CD4-positive, alpha-beta T cell treated with Interleukin-6 at 100 ng/mL for 8 hours (primary cell): ENCODE measurements around the gene ZNG1B.
"Not testable (repeated sequence)": the region's sequence is repeated elsewhere in the genome, so short reads cannot be mapped to it uniquely, and the experiment has no call there.

Experiments used
- DNase-seq: peaks from one replicate; pipeline ENCODE4 v3.0.0-alpha.2; 2020; ENCODE audit warnings: mixed read lengths, low spot score

The ZNG1B gene

GRCh38 chr2:113503094-113504042 lies 65.9 kb downstream of the ZNG1B start:
- peak; percentile 8 for DNase-seq

GRCh38 chr2:113504081-113504480 lies 66.6 kb downstream of the ZNG1B start:
- DNase-seq, result not testable (repeated sequence)

- DNase-seq, result not testable (repeated sequence)
These were observed 70.1 kb downstream of the ZNG1B start for GRCh38 chr2:113507394-113508140.

- not testable (repeated sequence) for DNase-seq
These were observed 70.7 kb downstream of the ZNG1B start for GRCh38 chr2:113508187-113508586.

GRCh38 chr2:113510913-113511312 lies 73.4 kb downstream of the ZNG1B start:
- not testable (repeated sequence) for DNase-seq

- not testable (repeated sequence) for DNase-seq
These were observed 74.4 kb downstream of the ZNG1B start for GRCh38 chr2:113511859-113512258.

GRCh38 chr2:113515457-113515856 lies 78.0 kb downstream of the ZNG1B start:
- DNase-seq, result not testable (repeated sequence)

DNA sequence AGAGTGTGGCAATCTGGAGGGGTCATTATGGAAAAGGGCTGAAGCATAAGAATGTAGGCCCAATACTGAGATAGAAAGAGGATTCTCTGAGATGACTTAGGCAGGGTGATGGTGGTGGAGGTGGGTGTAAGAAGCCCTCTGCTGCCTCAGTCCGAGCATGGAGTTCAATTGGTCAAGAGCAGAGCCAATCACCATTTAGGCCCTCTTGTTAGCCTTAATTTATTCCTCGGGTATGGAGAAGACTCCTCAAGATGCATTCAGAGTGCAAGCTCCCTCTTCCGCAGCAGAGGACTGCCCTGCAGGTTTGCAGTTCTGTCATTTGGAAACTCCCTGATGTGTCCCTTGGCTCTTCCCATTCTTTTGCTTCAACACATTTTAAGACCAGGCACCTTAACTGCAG lies 78.5 kb downstream of the ZNG1B start:
- DNase-seq, result not testable (repeated sequence)

DNA sequence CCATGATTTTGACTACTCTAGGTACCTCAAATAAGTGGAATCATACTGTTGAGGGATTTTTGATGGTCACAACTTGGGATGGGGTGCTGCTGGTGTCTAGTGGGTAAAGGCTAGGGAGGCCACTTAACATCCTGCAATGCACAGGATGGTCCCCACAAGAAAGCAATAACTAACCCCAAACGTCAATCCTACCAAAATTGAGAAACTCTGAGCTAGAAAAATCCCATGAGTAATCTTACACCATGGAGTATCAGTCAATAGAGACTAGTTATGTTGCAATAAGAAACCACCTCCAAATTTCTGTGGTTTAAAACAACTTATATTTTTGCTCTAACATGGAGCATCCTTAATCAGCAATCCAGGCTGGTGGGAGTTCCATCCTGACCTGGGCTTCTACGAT lies 79.5 kb downstream of the ZNG1B start:
- not testable (repeated sequence) for DNase-seq

- DNase-seq, result not testable (repeated sequence)
These were observed 83.3 kb downstream of the ZNG1B start for GRCh38 chr2:113520837-113521236.

GRCh38 chr2:113521492-113521891 lies 84.0 kb downstream of the ZNG1B start:
- DNase-seq, result not testable (repeated sequence)

DNA sequence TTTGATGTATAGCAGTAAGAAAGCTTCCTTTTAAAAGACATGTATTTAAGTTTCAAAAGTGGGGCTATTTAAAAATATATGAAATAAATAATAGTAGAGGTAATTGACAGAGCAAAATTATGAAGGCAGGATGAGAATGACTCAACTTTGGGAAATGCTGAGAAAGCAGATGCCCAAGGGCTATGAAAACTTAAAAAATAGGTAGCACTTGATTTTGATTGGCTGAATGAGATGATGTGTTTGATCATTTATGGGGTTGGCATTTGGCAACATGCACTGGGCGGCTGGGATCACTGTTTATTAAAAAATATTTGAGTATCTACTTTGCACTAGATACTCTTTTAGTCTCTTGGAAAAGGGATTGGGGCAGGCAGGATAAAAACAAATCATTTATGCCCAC lies 87.5 kb downstream of the ZNG1B start:
- not testable (repeated sequence) for DNase-seq

DNA sequence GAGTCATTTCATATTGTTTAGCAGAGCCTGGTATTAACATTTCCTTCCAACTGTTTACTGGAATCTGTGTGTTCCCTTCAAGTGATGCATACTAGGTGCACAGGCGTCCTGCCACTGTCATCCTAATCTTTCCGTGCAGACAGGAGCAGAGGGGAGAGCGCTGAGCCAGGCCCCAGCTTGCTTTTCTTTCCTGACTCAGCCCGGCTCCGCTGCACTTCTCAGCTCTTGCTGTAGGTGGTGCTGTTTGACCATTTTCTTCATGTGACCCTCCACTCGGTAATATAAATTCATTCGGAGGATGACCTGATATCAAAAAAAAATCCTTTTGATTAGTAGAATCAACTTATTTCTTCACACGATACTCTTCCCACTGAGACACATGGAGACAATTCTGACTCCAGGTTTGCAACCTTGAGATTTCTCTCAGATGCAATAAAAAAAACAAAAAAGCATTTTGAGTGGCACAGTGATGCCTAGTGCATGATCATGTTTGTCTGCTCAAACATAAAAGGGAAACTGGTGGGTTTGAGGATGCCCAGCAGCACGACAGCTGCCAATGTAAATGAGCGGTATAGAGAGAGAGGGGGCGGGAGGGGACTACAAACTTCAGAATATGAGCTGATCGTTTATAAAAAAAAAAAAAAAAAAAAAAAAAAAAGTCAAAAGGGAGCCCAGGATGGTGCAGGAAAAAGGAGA lies 90.0 kb downstream of the ZNG1B start:
- DNase-seq, result not testable (repeated sequence)

DNA sequence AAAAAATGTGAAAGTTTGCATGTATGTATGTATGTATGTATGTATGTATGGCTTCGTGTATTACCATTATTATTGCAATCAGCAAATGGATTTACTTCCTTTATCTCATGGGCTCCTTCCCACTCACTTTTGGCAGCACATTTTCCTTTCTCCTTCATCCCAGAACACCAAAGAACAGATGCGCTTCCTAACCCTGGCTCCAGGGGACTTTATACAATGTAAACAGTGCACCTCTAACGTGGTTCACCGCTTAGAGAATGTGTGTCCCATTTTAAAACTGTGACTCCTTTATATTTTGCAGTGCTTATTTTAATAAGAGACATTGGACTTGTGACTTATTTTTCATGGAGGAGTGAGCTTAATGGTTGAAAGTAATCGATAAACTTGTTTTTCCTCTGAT lies 90.6 kb downstream of the ZNG1B start:
- DNase-seq, result not testable (repeated sequence)

DNA sequence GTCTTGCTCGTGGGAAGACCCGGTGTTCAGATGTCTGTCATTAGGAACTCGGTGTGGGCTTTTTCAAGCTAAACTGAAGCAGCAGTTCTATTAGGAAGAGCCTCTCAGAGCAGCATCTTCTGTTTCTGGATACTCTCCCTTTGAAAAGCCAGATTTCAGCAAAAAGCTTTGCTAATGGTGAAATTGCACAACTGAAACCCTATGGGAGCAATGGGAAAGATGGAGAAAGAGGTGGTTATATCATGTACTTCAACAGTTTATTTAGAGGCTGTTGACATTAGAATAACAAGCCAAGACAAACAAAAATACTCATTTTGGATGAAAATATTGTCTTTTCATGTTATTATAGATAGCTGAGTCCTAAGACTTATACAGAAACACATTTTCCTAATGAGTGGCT lies 91.4 kb downstream of the ZNG1B start:
- not testable (repeated sequence) for DNase-seq

DNA sequence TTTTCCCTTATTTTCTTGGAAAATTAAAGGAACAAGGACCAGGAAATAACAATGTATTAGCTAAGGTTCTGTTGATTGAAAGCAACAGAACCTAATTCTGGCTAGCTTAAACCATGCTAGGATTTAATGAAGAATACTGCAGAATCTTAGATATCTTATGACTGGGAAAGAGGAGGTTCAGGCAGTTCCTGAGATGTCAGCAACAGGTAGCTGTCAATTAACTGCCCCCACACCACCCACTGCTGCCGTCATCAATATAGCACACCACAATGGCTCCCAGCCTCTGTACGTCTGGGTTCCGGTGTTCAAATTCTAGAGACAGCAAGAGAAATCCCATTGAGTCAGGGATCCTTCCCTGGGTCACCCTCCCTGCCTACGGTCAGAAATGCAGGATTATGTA lies 95.5 kb downstream of the ZNG1B start:
- DNase-seq, result not testable (repeated sequence)

DNA sequence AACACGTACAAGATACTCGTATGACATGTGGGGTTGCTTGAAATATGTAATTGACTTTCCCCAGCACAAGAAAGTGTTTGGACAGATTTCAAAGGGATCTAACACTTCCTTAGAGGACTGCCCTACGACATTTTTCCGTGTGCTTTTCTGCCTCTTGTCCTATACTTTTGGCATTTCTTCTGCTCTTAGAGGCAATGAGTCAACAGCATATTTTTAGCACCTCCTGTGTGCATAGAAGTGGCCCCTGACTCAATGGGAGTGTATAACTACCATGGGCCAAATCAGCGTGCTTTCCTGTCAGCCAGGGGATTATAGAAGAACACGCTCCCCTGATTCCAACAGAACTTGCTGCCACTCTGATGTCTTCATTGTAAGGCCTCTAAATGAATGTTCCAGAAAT lies 99.1 kb downstream of the ZNG1B start:
- not testable (repeated sequence) for DNase-seq

DNA sequence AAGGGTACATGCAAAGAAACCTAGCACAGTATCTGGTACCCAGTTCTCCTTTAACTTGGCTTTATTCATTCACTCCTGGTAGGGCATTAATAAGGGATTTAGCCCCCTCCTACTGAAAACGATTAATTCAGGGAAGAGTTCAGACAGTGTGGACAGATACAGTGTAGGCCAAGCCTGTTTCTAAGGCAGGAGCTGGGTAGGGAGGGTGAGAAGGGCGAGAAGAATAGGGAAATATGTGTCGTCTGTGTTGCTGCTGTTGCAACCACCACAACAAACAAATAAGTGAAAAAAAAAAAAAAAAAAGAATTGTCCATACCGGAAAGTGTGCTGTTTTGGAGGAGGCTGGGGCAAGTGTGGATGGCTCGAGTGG lies 103.3 kb downstream of the ZNG1B start:
- DNase-seq, result not testable (repeated sequence)

DNA sequence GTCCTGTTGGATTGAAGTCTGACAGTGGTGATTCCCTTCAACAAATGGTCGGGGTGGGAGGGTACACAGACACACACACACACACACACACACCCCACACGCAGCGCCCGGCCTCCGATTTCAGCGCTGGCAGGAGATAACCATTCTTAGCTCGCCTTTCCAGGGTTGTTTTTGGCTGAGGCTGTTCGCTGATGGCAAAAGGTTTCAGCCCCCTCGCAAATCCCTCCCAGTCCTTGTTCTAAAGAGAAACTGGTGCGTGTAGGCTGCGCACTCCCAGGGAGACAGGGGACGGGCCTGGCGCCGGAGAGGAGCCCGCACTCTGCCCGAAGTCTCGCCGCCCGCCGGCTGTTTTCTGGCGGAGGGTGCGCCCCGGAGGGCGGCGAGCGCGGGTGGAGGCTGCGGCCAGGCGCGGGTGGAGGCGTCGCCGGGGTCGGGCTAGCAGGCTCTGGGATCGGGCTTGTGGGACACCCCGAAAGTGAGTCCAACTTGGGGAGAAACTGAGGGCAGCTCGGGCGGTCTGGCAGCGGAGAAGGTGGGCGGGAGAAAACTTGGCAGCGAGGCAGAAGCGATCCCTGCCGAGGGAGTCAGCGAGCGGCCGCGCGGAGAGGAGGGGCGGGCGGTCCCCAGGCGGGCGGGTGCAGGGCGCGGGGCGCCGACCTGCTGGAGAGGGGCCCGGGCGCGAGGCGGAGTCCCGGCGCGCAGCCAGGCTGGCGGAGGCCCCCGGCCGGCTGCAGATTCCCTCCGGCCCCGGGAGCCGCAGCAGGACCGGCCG lies 103.9 kb downstream of the ZNG1B start:
- peak; percentile 5 for DNase-seq

DNA sequence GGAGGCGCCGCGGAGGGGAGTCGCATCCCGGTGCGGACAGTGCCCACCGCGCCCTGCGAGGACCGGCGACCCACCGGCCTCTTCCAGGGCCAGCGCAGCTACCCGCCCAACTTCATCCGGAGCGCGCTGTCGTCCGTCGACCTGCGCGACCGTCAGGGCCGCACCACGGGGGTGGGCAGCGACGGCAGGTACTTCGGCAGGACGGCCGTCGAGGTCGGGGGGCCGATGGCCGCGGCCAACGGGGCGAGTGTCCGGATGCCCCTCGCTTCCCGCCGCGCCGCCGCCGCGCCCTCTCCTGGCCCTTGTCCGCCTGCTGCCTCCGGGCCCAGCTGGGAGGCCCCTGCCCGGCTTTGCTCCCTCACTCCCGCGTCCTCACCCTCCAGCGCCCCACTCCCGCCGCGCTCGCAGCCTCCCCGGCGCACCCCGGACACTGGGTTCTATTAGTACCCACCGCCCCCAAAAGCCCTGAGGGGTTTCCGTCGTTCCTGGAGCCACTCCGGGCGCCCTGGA lies 104.5 kb downstream of the ZNG1B start:
- not testable (repeated sequence) for DNase-seq

DNA sequence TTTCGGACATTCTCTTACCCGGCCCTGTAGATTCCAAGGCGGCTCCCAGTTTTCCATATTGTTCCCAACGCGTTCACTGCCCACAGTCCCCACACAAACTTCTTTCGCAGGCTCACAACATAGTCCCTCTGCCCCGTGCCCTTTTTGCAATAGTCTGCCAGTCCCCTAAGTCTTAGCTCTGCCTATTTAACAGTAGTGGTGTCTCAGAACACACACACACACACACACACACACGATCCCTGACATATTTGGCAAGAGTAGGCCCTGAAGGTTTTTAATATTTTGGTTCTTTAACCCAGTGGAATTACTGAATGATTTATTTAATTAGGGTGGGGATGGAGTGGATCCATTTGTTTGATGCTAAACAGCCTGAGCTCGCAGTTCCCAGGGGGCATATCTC lies 105.0 kb downstream of the ZNG1B start:
- DNase-seq, result not testable (repeated sequence)
